ENCODE measurements around the gene UTP14A.

UTP14A gene

DNA sequence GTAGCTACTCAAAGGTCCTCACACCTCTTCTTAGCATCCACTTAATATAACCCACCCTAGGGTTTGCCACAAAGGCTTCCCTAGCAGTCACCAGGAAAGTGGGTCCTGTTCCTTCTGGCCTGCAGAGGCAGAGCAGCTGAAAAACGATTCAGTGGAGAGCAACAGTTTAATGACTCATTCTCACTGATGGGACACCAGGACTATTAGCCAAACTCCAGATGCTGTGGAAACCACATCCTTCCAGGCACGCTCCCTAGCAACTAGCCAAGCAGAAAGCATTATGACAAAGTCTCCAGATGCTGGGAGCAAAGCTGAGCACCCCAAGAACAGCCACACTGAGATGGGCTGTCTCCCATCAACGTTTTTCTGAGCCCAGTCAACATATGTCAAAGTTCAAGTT is 30.3 kb upstream of the UTP14A start:
- Histone ChIP-seq H3K9me3 (ENCODE audit: insufficient read depth, low read length, severe bottlenecking) (no peaks in the 10 kb centered on the region), H3K9ac (ENCODE audit: low read depth, low read length) (no peak overlapping the region), H3K27ac (ENCODE audit: low read length) (no peak overlapping the region), H3K4me3 (ENCODE audit: low read depth in 1 of 2, low read length in 2 of 2) (no peak overlapping the region), H3K4me1 (ENCODE audit: insufficient read depth, low read length) (no peaks in the 10 kb centered on the region), H3K36me3 (ENCODE audit: insufficient read depth, low read length) (no peaks in the 10 kb centered on the region), H4K20me1 (ENCODE audit: insufficient read depth, low read length) (no peaks in the 10 kb centered on the region), H3K79me2 (ENCODE audit: insufficient read depth, low read length) (no peaks in the 10 kb centered on the region), H2AFZ (ENCODE audit: low read depth, low read length) (no peak overlapping the region), H3K4me2 (ENCODE audit: insufficient read depth, low read length) (no peak overlapping the region), H3K27me3 (ENCODE audit: insufficient read depth, low read length, poor library complexity) (no peaks in the 10 kb centered on the region)
- no peak for DNase-seq
- TF ChIP-seq EZH2 (IDR thresholded peaks at IDR 0.05; ENCODE audit: borderline replicate concordance, low read depth, low read length, severe bottlenecking) (no peak), CTCF (IDR thresholded peaks at IDR 0.05; ENCODE audit: borderline replicate concordance, extremely low read depth, low read length, poor library complexity, severe bottlenecking) (no peak)
- 0 out of 3 replicates have a peak, but pooled peaks have one; percentile 27 for ATAC-seq (ENCODE audit: insufficient read depth, low read depth)

- H3K4me1 ChIP-seq (ENCODE audit: insufficient read depth, low read length): no peaks in the 10 kb centered on the region
- no peak overlapping the region for H3K4me3 ChIP-seq (ENCODE audit: low read depth in 1 of 2, low read length in 2 of 2)
- no peaks in the 10 kb centered on the region for H3K27me3 ChIP-seq (ENCODE audit: insufficient read depth, low read length, poor library complexity)
- no peaks in the 10 kb centered on the region for H3K79me2 ChIP-seq (ENCODE audit: insufficient read depth, low read length)
- H3K27ac ChIP-seq (ENCODE audit: low read length): no peak overlapping the region
- H2AFZ ChIP-seq (ENCODE audit: low read depth, low read length): no peak overlapping the region
- DNase-seq (no peak), ATAC-seq (ENCODE audit: insufficient read depth, low read depth) (no peak)
- no peak overlapping the region for H3K4me2 ChIP-seq (ENCODE audit: insufficient read depth, low read length)
- no peaks in the 10 kb centered on the region for H3K36me3 ChIP-seq (ENCODE audit: insufficient read depth, low read length)
- no peaks in the 10 kb centered on the region for H3K9me3 ChIP-seq (ENCODE audit: insufficient read depth, low read length, severe bottlenecking)
- no peak overlapping the region for H3K9ac ChIP-seq (ENCODE audit: low read depth, low read length)
- H4K20me1 ChIP-seq (ENCODE audit: insufficient read depth, low read length): no peaks in the 10 kb centered on the region
- no peak for TF ChIP-seq CTCF (IDR thresholded peaks at IDR 0.05; ENCODE audit: borderline replicate concordance, extremely low read depth, low read length, poor library complexity, severe bottlenecking)
- no peak for TF ChIP-seq EZH2 (IDR thresholded peaks at IDR 0.05; ENCODE audit: borderline replicate concordance, low read depth, low read length, severe bottlenecking)
These were observed 29.1 kb upstream of the UTP14A start for GRCh38 chrX:129876771-129877305.

GRCh38 chrX:129877401-129877800 is 28.6 kb upstream of the UTP14A start:
- no peak overlapping the region for H3K27ac ChIP-seq (ENCODE audit: low read length)

More at GRCh38 chrX:129877401-129877800, 28.6 kb upstream of the UTP14A start:
- Histone ChIP-seq H3K9me3 (ENCODE audit: insufficient read depth, low read length, severe bottlenecking) (no peaks in the 10 kb centered on the region), H3K4me2 (ENCODE audit: insufficient read depth, low read length) (no peak overlapping the region), H4K20me1 (ENCODE audit: insufficient read depth, low read length) (no peaks in the 10 kb centered on the region), H3K79me2 (ENCODE audit: insufficient read depth, low read length) (no peaks in the 10 kb centered on the region), H3K9ac (ENCODE audit: low read depth, low read length) (no peak overlapping the region), H3K4me1 (ENCODE audit: insufficient read depth, low read length) (no peaks in the 10 kb centered on the region), H2AFZ (ENCODE audit: low read depth, low read length) (no peak overlapping the region), H3K27me3 (ENCODE audit: insufficient read depth, low read length, poor library complexity) (no peaks in the 10 kb centered on the region), H3K4me3 (ENCODE audit: low read depth in 1 of 2, low read length in 2 of 2) (no peak overlapping the region), H3K36me3 (ENCODE audit: insufficient read depth, low read length) (no peaks in the 10 kb centered on the region)
- ATAC-seq (ENCODE audit: insufficient read depth, low read depth): no peak
- TF ChIP-seq EZH2 (IDR thresholded peaks at IDR 0.05; ENCODE audit: borderline replicate concordance, low read depth, low read length, severe bottlenecking): no peak
- no peak for TF ChIP-seq CTCF (IDR thresholded peaks at IDR 0.05; ENCODE audit: borderline replicate concordance, extremely low read depth, low read length, poor library complexity, severe bottlenecking)
- DNase-seq: no peak

Data from DND-41 (cell line).